Measurements from ENCODE around the gene DUSP8. TPM values are rescaled to one million over a fixed set of nuclear protein-coding genes. Genes with fewer than 3 reads are reported as not detected.

Gene DUSP8
- total and polyA plus RNA-seq, 12 donors, result 5.9 to 53.5 (median 18.9) TPM

GRCh38 chr11:1509626-1510255 lies 62.3 kb downstream of the DUSP8 start:
- no peak for TF ChIP-seq CTCF (IDR thresholded peaks at IDR 0.05)
- Histone ChIP-seq H3K9me3 (no peaks in the 10 kb centered on the region), H3K27ac (no peak overlapping the region), H3K27me3 (no peaks in the 10 kb centered on the region), H3K4me1 (peaks cover 32 to 85% (median 67%) of the 10 kb centered on the region in 9 donors), H3K36me3 (peaks cover 0 to 8% (median 0%) of the 10 kb centered on the region in 9 donors), H3K4me3 (no peak overlapping the region)
- no peak for DNase-seq
- WGBS, 2 donors, result 75 to 82% methylated on average over 20 of the region's 20 CpGs
- intact Hi-C loops (cut with DNase I), result loop anchor here (5.0 to 10.0 kb wide), 7 partner anchors 55 to 307 kb away; partner anchors contain the start of gene TOLLIP (in 4 of the 10)
- ATAC-seq, result no peak

- no peaks in the 10 kb centered on the region for H3K27me3 ChIP-seq
- no peak overlapping the region for H3K4me3 ChIP-seq
- ATAC-seq (no peak), DNase-seq (no peak)
- intact Hi-C loops (cut with DNase I), result no loop called here
- H3K4me1 ChIP-seq, result peaks cover 27 to 85% (median 67%) of the 10 kb centered on the region in 9 donors
- WGBS, 2 donors, result 82 to 92% methylated on average over 10 of the region's 10 CpGs
- H3K36me3 ChIP-seq, result peaks cover 0 to 8% (median 0%) of the 10 kb centered on the region in 9 donors
- TF ChIP-seq CTCF (IDR thresholded peaks at IDR 0.05), result no peak
- no peak overlapping the region for H3K27ac ChIP-seq
- H3K9me3 ChIP-seq, result no peaks in the 10 kb centered on the region
Observed at GRCh38 chr11:1508986-1509385, 63.1 kb downstream of the DUSP8 start.

GRCh38 chr11:1508491-1508891 lies 63.6 kb downstream of the DUSP8 start:
- DNase-seq (no peak), ATAC-seq (no peak)
- no peak overlapping the region for H3K4me3 ChIP-seq
- WGBS, 2 donors, result 66 to 71% methylated on average over 15 of the region's 15 CpGs
- peaks cover 28 to 85% (median 67%) of the 10 kb centered on the region in 9 donors for H3K4me1 ChIP-seq
- intact Hi-C loops (cut with DNase I), result no loop called here
- peaks cover 0 to 8% (median 0%) of the 10 kb centered on the region in 9 donors for H3K36me3 ChIP-seq
- TF ChIP-seq CTCF (IDR thresholded peaks at IDR 0.05), result no peak
- no peaks in the 10 kb centered on the region for H3K27me3 ChIP-seq
- no peak overlapping the region for H3K27ac ChIP-seq
- H3K9me3 ChIP-seq, result no peaks in the 10 kb centered on the region

- Histone ChIP-seq H3K27me3 (no peaks in the 10 kb centered on the region), H3K36me3 (peaks cover 0 to 8% (median 0%) of the 10 kb centered on the region in 9 donors), H3K4me1 (peaks cover 37 to 85% (median 71%) of the 10 kb centered on the region in 9 donors), H3K9me3 (no peaks in the 10 kb centered on the region), H3K27ac (peak overlapping the region in 3 of 10 donors; percentile 18 to 30 (median 26)), H3K4me3 (peak overlapping the region in 2 of 10 donors; percentile 6 to 11)
- ATAC-seq, result peak; percentile 21 to 49 (median 41)
- TF ChIP-seq CTCF (IDR thresholded peaks at IDR 0.05), result no peak
- intact Hi-C loops (cut with DNase I), result no loop called here
- DNase-seq, result peak; percentile 34 to 62
- WGBS, 2 donors, result 47 to 48% methylated on average over 21 of the region's 21 CpGs
Observed at GRCh38 chr11:1507381-1508140, 64.5 kb downstream of the DUSP8 start.

Measured in heart right ventricle (tissue), 16 donors.